ENCODE measurements around the gene NMT1. TPM values are rescaled to one million over a fixed set of nuclear protein-coding genes. Genes with fewer than 3 reads are reported as not detected.

Gene NMT1
- total and polyA plus RNA-seq, 2 of the 13 experiments (the other 11 are each of a cell fraction or from before 2014, with no cell fraction given): 75.7 to 142 TPM

DNA sequence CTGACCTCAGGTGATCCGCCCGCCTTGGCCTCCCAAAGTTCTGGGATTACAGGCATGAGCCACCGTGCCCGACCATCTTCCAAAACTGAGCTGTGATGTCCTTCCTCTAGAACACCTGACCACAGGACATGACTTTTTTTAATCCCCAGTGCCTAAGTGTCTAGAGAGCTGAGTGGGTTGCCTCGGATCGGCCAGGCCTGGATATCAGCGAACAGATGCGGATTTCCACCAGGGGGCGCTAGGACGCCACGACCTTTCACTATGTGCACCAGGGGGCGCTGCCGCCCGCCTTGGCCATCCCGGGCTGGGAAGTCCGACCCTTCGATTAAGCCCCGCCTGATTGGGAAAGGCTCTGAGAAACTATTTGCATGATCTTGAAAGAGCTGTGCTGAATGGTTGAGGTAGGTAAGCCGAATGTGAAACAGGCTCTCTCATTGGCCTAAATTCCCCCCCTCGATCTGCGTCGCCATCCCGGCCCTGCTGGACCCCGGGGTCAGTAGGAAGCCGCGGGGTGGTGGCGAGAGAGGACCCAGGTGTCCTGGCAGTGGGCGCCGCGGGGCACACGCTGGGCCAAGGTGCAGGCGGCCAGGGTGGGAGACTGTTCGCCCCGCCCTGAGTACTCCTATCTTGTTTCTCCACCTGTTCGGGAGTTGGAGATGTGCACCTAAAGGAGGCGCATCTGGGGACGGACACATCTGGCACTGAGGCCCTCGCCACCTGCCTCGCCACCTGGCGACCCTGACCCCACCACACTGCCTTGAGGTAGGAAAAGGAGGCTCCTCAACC is 74.3 kb downstream of the NMT1 start, which contains the start of gene ACBD4 (continued):
- TF ChIP-seq ZBTB33 (CRISPR knock-in tag; IDR thresholded peaks at IDR 0.05) (peak; percentile 96), ZNF777 (CRISPR knock-in tag; IDR thresholded peaks at IDR 0.05) (peak; percentile 85), NR2F2 (IDR thresholded peaks at IDR 0.05; ENCODE audit: borderline replicate concordance, low read depth) (peak; percentile 69; the same call in 1 of the 2 replicates), SIX4 (CRISPR knock-in tag; IDR thresholded peaks at IDR 0.05) (peak; percentile 77), SMAD1 (CRISPR knock-in tag; IDR thresholded peaks at IDR 0.05; ENCODE audit: borderline replicate concordance, low read depth) (0 out of 2 replicates have a peak, but pooled peaks have one; percentile 88), THAP11 (CRISPR knock-in tag; IDR thresholded peaks at IDR 0.05) (peak; percentile 90), PRDM10 (CRISPR knock-in tag; IDR thresholded peaks at IDR 0.05; ENCODE audit: low read depth) (peak; percentile 92), MATR3 (CRISPR knock-in tag; IDR thresholded peaks at IDR 0.05) (no peak), ATF3 (CRISPR knock-in tag; IDR thresholded peaks at IDR 0.05) (peak; percentile 34; the same call in 1 of the 2 replicates), SRY (CRISPR knock-in tag; IDR thresholded peaks at IDR 0.05) (peak; percentile 92; the same call in 1 of the 2 replicates), LCORL (IDR thresholded peaks at IDR 0.05) (no peak), LCORL (CRISPR knock-in tag; IDR thresholded peaks at IDR 0.05) (peak; percentile 92), NFE2 (CRISPR knock-in tag; IDR thresholded peaks at IDR 0.05) (no peak), HMG20A (CRISPR knock-in tag; IDR thresholded peaks at IDR 0.05; ENCODE audit: borderline replicate concordance) (peak; percentile 58; the same call in 1 of the 2 replicates), SP4 (CRISPR knock-in tag; IDR thresholded peaks at IDR 0.05) (peak; percentile 91; the same call in 1 of the 2 replicates)
- TF ChIP-seq, protein P1, sequence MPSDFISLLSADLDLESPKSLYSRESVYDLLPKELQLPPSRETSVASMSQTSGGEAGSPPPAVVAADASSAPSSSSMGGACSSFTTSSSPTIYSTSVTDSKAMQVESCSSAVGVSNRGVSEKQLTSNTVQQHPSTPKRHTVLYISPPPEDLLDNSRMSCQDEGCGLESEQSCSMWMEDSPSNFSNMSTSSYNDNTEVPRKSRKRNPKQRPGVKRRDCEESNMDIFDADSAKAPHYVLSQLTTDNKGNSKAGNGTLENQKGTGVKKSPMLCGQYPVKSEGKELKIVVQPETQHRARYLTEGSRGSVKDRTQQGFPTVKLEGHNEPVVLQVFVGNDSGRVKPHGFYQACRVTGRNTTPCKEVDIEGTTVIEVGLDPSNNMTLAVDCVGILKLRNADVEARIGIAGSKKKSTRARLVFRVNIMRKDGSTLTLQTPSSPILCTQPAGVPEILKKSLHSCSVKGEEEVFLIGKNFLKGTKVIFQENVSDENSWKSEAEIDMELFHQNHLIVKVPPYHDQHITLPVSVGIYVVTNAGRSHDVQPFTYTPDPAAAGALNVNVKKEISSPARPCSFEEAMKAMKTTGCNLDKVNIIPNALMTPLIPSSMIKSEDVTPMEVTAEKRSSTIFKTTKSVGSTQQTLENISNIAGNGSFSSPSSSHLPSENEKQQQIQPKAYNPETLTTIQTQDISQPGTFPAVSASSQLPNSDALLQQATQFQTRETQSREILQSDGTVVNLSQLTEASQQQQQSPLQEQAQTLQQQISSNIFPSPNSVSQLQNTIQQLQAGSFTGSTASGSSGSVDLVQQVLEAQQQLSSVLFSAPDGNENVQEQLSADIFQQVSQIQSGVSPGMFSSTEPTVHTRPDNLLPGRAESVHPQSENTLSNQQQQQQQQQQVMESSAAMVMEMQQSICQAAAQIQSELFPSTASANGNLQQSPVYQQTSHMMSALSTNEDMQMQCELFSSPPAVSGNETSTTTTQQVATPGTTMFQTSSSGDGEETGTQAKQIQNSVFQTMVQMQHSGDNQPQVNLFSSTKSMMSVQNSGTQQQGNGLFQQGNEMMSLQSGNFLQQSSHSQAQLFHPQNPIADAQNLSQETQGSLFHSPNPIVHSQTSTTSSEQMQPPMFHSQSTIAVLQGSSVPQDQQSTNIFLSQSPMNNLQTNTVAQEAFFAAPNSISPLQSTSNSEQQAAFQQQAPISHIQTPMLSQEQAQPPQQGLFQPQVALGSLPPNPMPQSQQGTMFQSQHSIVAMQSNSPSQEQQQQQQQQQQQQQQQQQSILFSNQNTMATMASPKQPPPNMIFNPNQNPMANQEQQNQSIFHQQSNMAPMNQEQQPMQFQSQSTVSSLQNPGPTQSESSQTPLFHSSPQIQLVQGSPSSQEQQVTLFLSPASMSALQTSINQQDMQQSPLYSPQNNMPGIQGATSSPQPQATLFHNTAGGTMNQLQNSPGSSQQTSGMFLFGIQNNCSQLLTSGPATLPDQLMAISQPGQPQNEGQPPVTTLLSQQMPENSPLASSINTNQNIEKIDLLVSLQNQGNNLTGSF (CRISPR knock-in tag; IDR thresholded peaks at IDR 0.05): peak; percentile 76; the same call in 1 of the 2 replicates
- TF ChIP-seq, protein P2, sequence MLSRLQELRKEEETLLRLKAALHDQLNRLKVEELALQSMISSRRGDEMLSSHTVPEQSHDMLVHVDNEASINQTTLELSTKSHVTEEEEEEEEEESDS (CRISPR knock-in tag; IDR thresholded peaks at IDR 0.05; ENCODE audit: borderline replicate concordance): peak; percentile 97; the same call in 1 of the 2 replicates
- TF ChIP-seq, protein P3, sequence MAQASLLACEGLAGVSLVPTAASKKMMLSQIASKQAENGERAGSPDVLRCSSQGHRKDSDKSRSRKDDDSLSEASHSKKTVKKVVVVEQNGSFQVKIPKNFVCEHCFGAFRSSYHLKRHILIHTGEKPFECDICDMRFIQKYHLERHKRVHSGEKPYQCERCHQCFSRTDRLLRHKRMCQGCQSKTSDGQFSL (CRISPR knock-in tag; IDR thresholded peaks at IDR 0.05): peak; percentile 96

All from HepG2 (cell line).